SK-N-SH (cell line): ENCODE data around the gene THY1. TPM values are rescaled to one million over a fixed set of nuclear protein-coding genes. Genes with fewer than 3 reads are reported as not detected.

ENCODE experiments used
- CTCF ChIA-PET: fragments of 300-600, 350-600 bp; formaldehyde crosslinking; extraction: SDS; loops from one replicate; lab custom pipeline; 2021; lab: Yijun Ruan, JAX
- POLR2A ChIA-PET: fragments of 350-600 bp; sonication (Branson Sonifier 250); formaldehyde crosslinking; extraction: SDS; loops from one replicate; lab custom pipeline; 2020; ENCODE audit warnings: antibody characterized with exemption, inconsistent platforms; lab: Yijun Ruan, JAX
- DNase-seq: peaks from one replicate; pipeline ENCODE4 v3.0.0; 2012
- H2AFZ ChIP-seq: fragments of 200-600 bp; sonication (generic); 2 replicates; pipeline ENCODE4 v1.8.1; 2016; ENCODE audit warnings: antibody characterized with exemption, mild to moderate bottlenecking, low read depth
- H3F3A ChIP-seq: fragments of 200-600 bp; sonication (generic); replicated peaks from 2 replicates; pipeline ENCODE3; 2016; ENCODE audit warnings: antibody characterized with exemption, mild to moderate bottlenecking; ENCODE audit not compliant: insufficient read depth
- H3K27ac ChIP-seq, 2 experiments: fragments of 200-500 bp in 1 of 2; fragments of 200-600 bp in 1 of 2; sonication (Bioruptor generic) in 1 of 2; sonication (generic), shearing (Covaris generic) in 1 of 2; 2 replicates each; pipeline versions ENCODE4 v1.5.1 to v1.6.1; 2014 to 2016; ENCODE audit warnings: low read depth in 2 of 2, inconsistent platforms in 1 of 2, low read length in 1 of 2, mild to moderate bottlenecking in 1 of 2, mixed read lengths in 1 of 2
- H3K27me3 ChIP-seq: fragments of 200-600 bp; sonication (generic), shearing (Covaris generic); 2 replicates; pipeline ENCODE4 v1.6.1; 2016; ENCODE audit warnings: mixed run types; ENCODE audit not compliant: insufficient read depth
- H3K36me3 ChIP-seq, 2 experiments: fragments of 200-500 bp in 1 of 2; fragments of 200-600 bp in 1 of 2; sonication (Bioruptor generic) in 1 of 2; sonication (generic) in 1 of 2; replicated peaks in 1 of 2; 2 replicates each; pipeline versions ENCODE3 to v1.5.1; 2014 to 2016; ENCODE audit warnings: low read length in 1 of 2, mild to moderate bottlenecking in 1 of 2; ENCODE audit not compliant: insufficient read depth in 2 of 2, control insufficient read depth in 1 of 2
- H3K4me1 ChIP-seq, 2 experiments: fragments of 200-500 bp in 1 of 2; fragments of 200-600 bp in 1 of 2; sonication (Bioruptor generic) in 1 of 2; sonication (generic), shearing (Covaris generic) in 1 of 2; 2 replicates each; pipeline versions ENCODE4 v1.5.1 to v1.6.1; 2014 to 2016; ENCODE audit warnings: low read depth in 1 of 2, low read length in 1 of 2, mixed run types in 1 of 2; ENCODE audit not compliant: insufficient read depth in 2 of 2, control insufficient read depth in 1 of 2
- H3K4me2 ChIP-seq: fragments of 200-600 bp; sonication (generic), shearing (Covaris generic); 2 replicates; pipeline ENCODE4 v1.6.1; 2017; ENCODE audit warnings: mixed run types
- H3K4me3 ChIP-seq, 2 experiments: fragments of 200-500 bp in 1 of 2; fragments of 200-600 bp in 1 of 2; sonication (Bioruptor generic) in 1 of 2; sonication (generic), shearing (Covaris generic) in 1 of 2; 2 replicates each; pipeline versions ENCODE4 v1.5.1 to v1.8.1; 2014 to 2016; ENCODE audit warnings: low read depth in 2 of 2, inconsistent platforms in 1 of 2, low read length in 1 of 2, mild to moderate bottlenecking in 1 of 2, mixed read lengths in 1 of 2, moderate library complexity in 1 of 2
- H3K79me2 ChIP-seq: fragments of 200-600 bp; sonication (generic); 2 replicates; pipeline ENCODE4 v1.8.1; 2017; ENCODE audit warnings: mild to moderate bottlenecking; ENCODE audit not compliant: insufficient read depth
- H3K9ac ChIP-seq: fragments of 200-600 bp; sonication (generic); 2 replicates; pipeline ENCODE4 v1.6.1; 2017; ENCODE audit warnings: mixed run types
- H3K9me2 ChIP-seq: fragments of 200-600 bp; sonication (generic); 2 replicates; pipeline ENCODE4 v1.6.1; 2017; ENCODE audit warnings: mixed run types
- H3K9me3 ChIP-seq: fragments of 200-600 bp; sonication (generic); 2 replicates; pipeline ENCODE4 v1.6.1; 2017; ENCODE audit warnings: mixed run types, mild to moderate bottlenecking, moderate library complexity
- H4K20me1 ChIP-seq: fragments of 200-600 bp; sonication (generic); 2 replicates; pipeline ENCODE4 v1.6.1; 2017; ENCODE audit warnings: mild to moderate bottlenecking, mixed run types; ENCODE audit not compliant: insufficient read depth
- CHD2 ChIP-seq: fragments of 150-350 bp; IDR thresholded peaks from 2 replicates; pipeline ENCODE4 v1.6.1; 2018; ENCODE audit warnings: low read length; ENCODE audit not compliant: partially characterized antibody
- ELF1 ChIP-seq: IDR thresholded peaks from 2 replicates; pipeline ENCODE4 v1.4.0; 2012
- EZH2phosphoT487 ChIP-seq: fragments of 200-600 bp; sonication (generic); IDR thresholded peaks from 2 replicates; pipeline ENCODE4 v1.6.1; 2017; ENCODE audit warnings: low read depth, mixed run types, mild to moderate bottlenecking, antibody characterized with exemption, moderate library complexity, borderline replicate concordance
- FOSL2 ChIP-seq: IDR thresholded peaks from 2 replicates; pipeline ENCODE4 v1.4.0; 2012; ENCODE audit warnings: low read depth, mild to moderate bottlenecking, moderate library complexity, borderline replicate concordance
- NFIC ChIP-seq: IDR thresholded peaks from 2 replicates; pipeline ENCODE4 v1.4.0; 2012; ENCODE audit warnings: borderline replicate concordance
- NRF1 ChIP-seq: IDR thresholded peaks from 2 replicates; pipeline ENCODE4 v1.6.1; 2012; ENCODE audit warnings: low read depth, mild to moderate bottlenecking, low read length
- RAD21 ChIP-seq: IDR thresholded peaks from 2 replicates; pipeline ENCODE4 v1.6.1; 2012; ENCODE audit warnings: mild to moderate bottlenecking, low read length
- RFX5 ChIP-seq: IDR thresholded peaks from 2 replicates; pipeline ENCODE4 v1.6.1; 2012; ENCODE audit warnings: mild to moderate bottlenecking, improper control_type of control experiment, low read length
- RXRA ChIP-seq: IDR thresholded peaks from 2 replicates; pipeline ENCODE4 v1.4.0; 2012; ENCODE audit warnings: low read depth, mild to moderate bottlenecking, borderline replicate concordance
- SMC3 ChIP-seq: IDR thresholded peaks from 2 replicates; pipeline ENCODE4 v1.6.1; 2012; ENCODE audit warnings: low read depth, low read length, improper control_type of control experiment
- TAF1 ChIP-seq: IDR thresholded peaks from 2 replicates; pipeline ENCODE4 v1.6.1; 2012; ENCODE audit warnings: low read depth, mild to moderate bottlenecking, low read length, moderate library complexity, borderline replicate concordance
- TCF12 ChIP-seq: IDR thresholded peaks from 2 replicates; pipeline ENCODE4 v1.4.0; 2012
- TEAD4 ChIP-seq: IDR thresholded peaks from 2 replicates; pipeline ENCODE4 v1.4.0; 2012; ENCODE audit warnings: mild to moderate bottlenecking, borderline replicate concordance; ENCODE audit not compliant: insufficient read depth
- USF1 ChIP-seq: IDR thresholded peaks from 2 replicates; pipeline ENCODE4 v1.4.0; 2012; ENCODE audit warnings: low read depth, borderline replicate concordance
- USF2 ChIP-seq: fragments of 150-350 bp; IDR thresholded peaks from 2 replicates; pipeline ENCODE4 v1.6.1; 2017; ENCODE audit warnings: antibody characterized with exemption, low read length, low read depth, borderline replicate concordance
- ZBTB33 ChIP-seq: IDR thresholded peaks from 2 replicates; pipeline ENCODE4 v1.4.0; 2012; ENCODE audit warnings: low read depth, borderline replicate concordance
- WGBS: methylation state at CpG from one replicate; pipeline ENCODE4 v1.1.6; 2017; ENCODE audit warnings: low lambda C conversion rate; 5-methylcytosine and 5-hydroxymethylcytosine counted together
- polyA plus RNA-seq, 3 experiments: library from polyadenylated mRNA; depleted of rRNA; stranded (reverse); fragments of >200 nt; gene quantifications; 2 replicates each; pipeline ENCODE4 v1.2.3, GENCODE V29; 2012
- TF ChIP-seq, protein P1 (sequence below): IDR thresholded peaks from 2 replicates; pipeline ENCODE4; 2012

THY1 gene
- polyA plus RNA-seq, 1 of the 3 experiments (the other 2 are of a cell fraction) = 1,091 TPM

GRCh38 chr11:119447664-119448242, 24.8 kb upstream of the THY1 start:
- Histone ChIP-seq H3F3A (no peaks in the 10 kb centered on the region), H3K9ac (no peak overlapping the region), H3K79me2 (no peaks in the 10 kb centered on the region), H3K27me3 (no peaks in the 10 kb centered on the region), H3K4me1 (no peaks in the 10 kb centered on the region), H3K9me3 (no peaks in the 10 kb centered on the region), H3K36me3 (no peaks in the 10 kb centered on the region), H4K20me1 (no peaks in the 10 kb centered on the region), H3K4me2 (no peak overlapping the region), H2AFZ (no peak overlapping the region), H3K9me2 (no peaks in the 10 kb centered on the region), H3K4me3 (no peak overlapping the region), H3K27ac (no peak overlapping the region)
- ChIA-PET CTCF (interaction anchor here (1.1 to 3.2 kb wide), 6 partner anchors 14 to 92 kb away, joined by 3 to 11 read pairs (median 6); no protein-coding TSS in a partner anchor), POLR2A (no interaction called here)
- WGBS = 96% methylated on average over 4 of the region's 5 CpGs
- no peak for DNase-seq
- TF ChIP-seq TCF12 (no peak), CHD2 (no peak), TAF1 (no peak), ELF1 (no peak), EZH2phosphoT487 (no peak), RXRA (no peak), NRF1 (no peak)
- TF ChIP-seq, protein P1, sequence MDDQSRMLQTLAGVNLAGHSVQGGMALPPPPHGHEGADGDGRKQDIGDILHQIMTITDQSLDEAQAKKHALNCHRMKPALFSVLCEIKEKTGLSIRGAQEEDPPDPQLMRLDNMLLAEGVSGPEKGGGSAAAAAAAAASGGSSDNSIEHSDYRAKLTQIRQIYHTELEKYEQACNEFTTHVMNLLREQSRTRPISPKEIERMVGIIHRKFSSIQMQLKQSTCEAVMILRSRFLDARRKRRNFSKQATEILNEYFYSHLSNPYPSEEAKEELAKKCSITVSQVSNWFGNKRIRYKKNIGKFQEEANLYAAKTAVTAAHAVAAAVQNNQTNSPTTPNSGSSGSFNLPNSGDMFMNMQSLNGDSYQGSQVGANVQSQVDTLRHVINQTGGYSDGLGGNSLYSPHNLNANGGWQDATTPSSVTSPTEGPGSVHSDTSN = no peak

DNA sequence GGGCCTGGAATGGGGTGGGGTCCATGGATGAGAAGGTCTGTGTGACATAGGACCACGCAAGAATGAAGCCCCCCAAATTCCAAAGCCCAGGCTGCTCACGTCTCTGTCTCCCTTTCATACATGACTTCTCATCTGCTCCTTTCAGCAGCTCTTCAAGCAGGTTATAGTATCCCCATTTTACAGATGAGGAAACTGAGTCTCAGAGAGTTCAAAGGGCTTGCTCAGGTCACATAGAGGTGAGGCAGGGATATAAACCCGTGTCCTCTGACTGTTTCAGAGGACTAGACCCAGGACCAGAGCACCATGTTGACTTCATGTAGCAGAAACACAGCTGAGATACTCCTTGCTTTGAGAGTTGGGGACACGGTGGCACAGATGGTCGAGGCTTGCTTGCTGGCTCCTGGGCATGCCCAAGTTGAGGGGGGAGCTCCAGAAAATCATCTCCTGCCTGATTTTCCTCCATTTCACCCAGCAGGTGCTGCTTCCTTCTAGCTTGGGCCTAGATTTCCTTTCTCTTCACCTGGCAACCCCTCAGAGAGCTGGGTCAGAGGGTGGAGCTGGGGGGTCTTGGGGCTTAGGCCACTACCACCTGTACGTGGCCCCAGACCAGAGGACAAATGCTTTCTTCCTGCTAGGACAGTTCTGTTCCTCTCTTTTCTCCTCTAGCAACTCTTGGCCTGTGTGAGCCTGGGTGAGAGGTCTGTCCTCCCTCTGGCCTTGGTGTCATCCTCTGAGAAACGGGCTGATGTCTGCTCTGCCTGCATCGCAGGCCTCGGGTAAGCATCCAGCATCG, 24.1 kb upstream of the THY1 start:
- no peaks in the 10 kb centered on the region for H3K27me3 ChIP-seq
- 66% methylated on average over 5 of the region's 10 CpGs for WGBS
- no peak overlapping the region for H3K4me2 ChIP-seq
- H3K4me1 ChIP-seq = no peaks in the 10 kb centered on the region
- H3K27ac ChIP-seq = no peak overlapping the region
- POLR2A ChIA-PET = no interaction called here
- no peak overlapping the region for H3K9ac ChIP-seq
- H3F3A ChIP-seq = no peaks in the 10 kb centered on the region
- CTCF ChIA-PET = interaction anchor here (1.3 to 3.2 kb wide), 5 partner anchors 15 to 91 kb away, joined by 5 to 11 read pairs (median 6); no protein-coding TSS in a partner anchor
- H3K79me2 ChIP-seq = no peaks in the 10 kb centered on the region
- no peak overlapping the region for H2AFZ ChIP-seq
- H3K9me2 ChIP-seq = no peaks in the 10 kb centered on the region
- no peaks in the 10 kb centered on the region for H4K20me1 ChIP-seq
- no peak for DNase-seq
- no peak overlapping the region for H3K4me3 ChIP-seq
- TF ChIP-seq RXRA (no peak), NFIC (no peak), RAD21 (no peak), FOSL2 (no peak), SMC3 (no peak), RFX5 (no peak), ZBTB33 (no peak), USF2 (no peak), TEAD4 (no peak), USF1 (no peak)
- TF ChIP-seq, protein P1 = no peak
- H3K9me3 ChIP-seq = no peaks in the 10 kb centered on the region
- no peaks in the 10 kb centered on the region for H3K36me3 ChIP-seq
